Fibroblast of gingiva (primary cell): ENCODE data around the gene PBX4.

Experiments used
- DNase-seq: peaks from one replicate; pipeline ENCODE4 v3.0.0-alpha.2; 2011; ENCODE audit warnings: low read depth

The PBX4 gene

GRCh38 chr19:19649155-19649554, 30.7 kb upstream of the PBX4 start:
- DNase-seq = no peak

GRCh38 chr19:19647037-19647835, 28.7 kb upstream of the PBX4 start:
- no peak for DNase-seq

GRCh38 chr19:19645233-19645870, 26.9 kb upstream of the PBX4 start:
- no peak for DNase-seq

GRCh38 chr19:19644054-19644388, 25.5 kb upstream of the PBX4 start:
- DNase-seq = no peak

DNA sequence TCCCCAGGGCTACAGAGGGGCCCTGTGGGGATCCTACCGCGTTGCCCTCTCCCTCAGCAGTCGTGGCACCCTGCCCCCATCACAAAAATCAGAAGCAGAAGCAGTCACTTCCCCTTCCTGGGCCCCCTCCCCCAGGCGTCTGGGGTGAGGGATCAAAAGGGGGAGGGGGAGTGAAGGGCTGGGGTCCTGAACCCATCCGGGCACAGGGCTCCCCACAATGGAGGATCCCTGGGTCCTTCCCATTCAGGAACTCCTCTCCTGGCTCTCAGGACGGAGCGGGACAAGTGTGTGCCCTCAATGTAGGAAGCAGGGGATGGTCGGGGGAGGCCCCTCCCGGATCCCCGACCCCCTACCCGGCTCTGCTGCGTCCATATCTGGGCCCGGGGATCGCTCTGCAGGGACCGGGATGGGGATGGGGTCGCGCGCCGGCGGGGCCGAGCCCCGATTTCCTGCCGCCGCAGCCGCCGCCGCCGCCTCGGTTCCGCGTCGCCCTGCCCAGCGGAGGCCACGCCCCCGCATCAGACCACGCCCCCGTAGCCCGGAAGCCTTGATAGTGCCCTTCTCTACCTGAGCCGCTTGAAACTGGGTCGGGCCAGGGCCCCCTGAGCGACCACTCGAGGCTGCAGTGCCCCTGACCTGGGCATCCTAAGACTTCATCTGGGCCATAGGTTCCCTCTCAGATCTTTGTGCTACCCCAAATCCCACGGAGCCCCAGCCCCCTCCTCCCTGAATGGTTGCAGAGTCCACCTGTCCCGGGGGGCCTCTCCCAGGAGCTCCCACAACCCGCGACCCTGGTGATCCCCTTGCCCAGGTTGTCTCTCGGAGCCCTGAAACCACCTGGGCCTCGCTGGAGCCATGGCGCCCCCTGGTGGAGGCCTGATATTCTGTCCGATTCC, 24.9 kb upstream of the PBX4 start, which contains the start of gene GMIP:
GMIP (minus strand) TSS at position 500 of the 896 bp plus-strand sequence; CDS start at position 372, 128 bp downstream.
- DNase-seq = peak; percentile 31

DNA sequence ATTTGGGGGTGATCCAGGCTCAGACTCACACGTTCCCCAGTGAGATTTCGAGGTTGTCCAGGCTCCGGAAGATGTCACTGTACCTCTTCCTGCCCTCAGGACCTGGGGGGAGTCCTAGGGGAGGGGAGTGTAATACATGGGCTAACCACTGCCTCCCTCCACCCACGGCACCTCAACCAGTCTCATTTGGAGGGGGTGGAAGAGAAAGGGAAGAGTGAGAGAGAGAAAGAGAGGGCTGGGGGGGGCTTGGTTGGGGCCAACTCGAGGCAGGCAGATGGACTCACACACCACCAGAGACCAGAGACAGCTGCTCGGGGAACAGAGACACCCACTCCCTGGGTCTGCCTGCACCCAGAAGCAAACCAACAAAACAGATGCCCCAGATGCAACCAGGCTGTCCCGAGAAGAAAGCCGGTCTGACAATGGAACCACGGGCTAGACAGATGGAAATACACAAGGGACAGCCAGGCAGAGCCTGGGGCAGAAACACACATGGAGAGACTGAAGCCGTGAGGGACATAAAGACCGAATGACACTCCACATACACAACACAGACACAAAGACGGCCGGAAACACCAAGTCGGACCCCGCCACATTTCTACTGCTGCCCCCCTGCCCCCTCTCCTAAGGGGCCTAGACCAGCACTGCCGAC, 24.1 kb upstream of the PBX4 start:
- no peak for DNase-seq

DNA sequence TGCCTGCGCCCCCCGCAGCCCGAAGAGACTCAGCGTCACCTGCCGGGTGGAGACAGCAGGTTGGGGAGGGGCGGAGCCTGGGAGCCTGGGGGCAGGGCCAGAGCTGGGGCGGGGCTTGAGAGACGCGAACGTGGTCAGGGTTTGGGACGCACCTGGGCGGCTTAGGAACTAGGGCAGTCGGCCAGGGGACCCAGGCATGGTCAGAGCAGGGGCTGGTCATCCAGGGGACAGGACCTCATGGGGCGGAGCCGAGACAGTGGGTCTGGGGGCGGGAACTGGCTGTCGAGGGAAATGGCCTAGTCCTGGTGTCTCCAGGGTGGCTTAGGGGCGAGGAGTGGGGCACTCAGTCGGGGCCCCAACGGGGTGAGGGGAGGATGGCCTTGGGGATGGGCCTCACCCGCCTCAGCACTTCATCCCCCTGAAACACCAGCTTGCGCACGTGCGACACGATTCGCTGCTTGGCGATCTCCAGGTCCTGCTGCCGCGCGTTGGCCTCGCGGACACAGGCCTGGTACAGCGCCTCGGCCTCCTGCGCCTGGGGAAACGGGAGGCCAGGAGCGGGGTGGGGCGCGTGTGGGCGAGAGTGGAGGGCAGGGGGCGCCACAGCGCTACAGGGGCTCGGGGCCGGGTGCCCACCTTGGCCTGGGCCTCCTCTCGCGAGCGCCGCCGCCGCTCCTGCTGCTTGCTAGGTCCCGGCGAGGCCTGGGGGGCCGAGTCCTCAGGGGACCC, 19.2 kb upstream of the PBX4 start:
- no peak for DNase-seq

DNA sequence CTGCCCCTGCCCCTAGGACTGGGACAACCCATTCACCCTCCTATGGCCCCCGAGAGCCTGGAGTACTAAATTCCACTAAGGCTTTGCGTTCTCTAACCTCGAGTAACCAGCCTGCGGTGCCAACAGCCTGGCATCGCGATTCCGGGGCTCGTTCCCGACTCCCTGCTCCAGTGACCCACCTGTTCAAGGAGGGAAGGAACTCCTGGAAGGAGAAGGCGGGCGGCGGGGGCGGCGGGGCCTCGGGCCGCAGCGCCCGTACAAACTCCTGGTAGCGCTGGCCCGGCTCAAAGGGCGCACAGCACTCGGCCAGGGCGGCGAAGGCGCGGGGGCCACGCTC, 18.7 kb upstream of the PBX4 start:
- DNase-seq = no peak

DNA sequence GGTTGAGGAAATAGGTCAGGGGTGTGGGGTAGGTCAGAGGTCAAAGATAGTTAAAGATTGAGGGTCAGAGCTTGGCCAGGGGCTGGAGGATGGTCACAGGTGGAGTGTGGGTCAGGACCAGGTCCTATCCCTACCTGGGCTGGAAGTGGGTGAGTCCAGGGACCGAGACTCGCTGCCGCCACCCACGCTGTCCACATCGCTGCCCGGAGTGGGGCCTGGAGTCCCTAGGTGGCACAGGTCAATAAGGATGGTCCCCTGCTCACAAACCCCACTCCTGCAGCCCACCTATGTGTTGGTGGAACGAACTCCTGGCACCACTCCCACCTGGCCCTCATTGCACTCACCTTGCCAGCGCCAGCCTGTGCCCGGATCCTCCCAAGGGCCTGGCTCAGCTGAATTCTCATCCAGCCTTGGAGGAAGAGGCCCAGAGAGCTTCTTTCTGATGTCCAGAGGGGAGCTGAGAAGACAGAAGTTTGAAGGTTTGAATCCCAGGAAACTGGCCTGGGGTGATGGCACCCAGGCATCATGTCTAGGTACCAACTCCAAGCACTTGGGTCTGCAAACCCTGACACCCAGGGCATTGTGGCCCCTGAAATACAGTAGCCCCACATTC, 18.2 kb upstream of the PBX4 start:
- no peak for DNase-seq

DNA sequence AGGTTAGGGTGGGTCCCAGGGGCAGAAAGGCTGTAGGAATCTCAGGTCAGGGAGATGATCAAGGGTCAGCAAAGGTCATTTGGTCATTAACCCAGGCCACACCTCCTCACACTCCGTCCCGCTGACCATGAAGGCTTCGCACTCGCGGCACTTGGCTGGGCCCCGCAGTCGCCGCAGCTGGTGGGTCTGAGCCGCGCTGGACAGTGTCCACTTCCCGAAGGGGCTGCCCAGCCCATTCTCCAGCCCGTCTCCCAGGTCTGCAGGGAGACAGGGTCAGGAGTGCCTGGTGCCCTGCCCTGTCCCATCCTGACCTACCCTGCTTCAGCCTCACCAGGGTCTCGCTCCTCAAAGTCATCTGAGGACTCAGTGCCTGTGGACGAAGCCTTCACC, 16.8 kb upstream of the PBX4 start:
- no peak for DNase-seq

DNA sequence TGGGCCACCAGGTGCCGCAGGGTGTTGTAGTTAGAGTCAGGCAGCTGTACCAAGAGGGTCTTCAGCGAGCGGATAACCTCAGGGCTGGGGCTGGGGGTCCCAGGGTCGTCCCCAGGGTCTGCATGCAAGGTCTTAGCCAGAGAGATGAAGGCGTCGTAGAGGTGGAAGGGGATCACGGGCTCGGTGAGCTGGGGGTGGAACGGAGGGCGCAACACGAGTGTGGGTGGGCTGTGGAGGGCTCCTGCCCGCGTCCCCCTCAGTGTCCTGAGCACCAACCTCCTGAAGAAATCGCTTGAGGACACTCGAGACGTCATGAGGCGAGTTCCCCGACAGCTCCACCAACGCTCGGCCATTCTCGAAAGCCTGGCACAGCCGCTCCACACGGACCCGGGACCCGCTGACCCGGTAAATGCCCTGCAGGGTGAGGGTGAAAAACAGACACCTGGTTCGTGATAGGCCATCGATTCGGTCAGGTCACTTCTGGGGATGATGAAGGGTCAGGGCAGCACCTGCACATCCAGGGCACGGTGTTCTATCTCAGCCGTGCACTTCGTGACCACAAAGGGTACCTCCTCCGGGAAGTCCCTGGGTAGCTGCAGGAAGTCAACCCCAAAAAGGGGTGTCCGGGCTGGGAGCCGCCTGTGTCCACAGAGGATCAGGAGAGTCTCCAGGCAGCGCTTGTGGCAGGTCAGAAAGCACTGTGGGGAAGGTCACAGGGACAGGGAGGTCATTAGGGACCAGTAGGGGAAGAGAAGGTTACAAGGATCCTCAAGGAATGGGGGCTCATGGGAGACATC, 16.2 kb upstream of the PBX4 start:
- no peak for DNase-seq

- no peak for DNase-seq
Measured at GRCh38 chr19:19633711-19634515, 15.4 kb upstream of the PBX4 start.

DNA sequence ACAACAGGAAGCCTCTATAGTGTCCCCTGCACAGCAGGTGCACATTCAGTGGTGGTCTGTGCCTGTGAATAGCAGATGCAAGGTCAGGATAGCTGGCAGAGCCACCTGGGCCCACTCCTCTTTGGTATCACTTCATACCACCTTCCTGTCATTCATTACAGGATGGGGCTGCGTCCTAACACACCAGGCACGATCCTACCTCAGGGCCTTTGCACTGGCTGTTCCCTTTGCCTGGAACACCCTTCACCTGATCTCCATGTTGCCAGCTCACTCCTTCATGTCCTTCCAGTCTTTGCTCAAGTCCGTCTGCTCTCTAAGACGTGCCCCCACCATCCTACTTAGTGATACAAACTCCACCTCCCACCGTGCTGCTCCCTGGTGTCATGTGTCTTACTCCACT, 14.2 kb upstream of the PBX4 start:
- DNase-seq = no peak

- DNase-seq = no peak
Measured at GRCh38 chr19:19631346-19631745, 12.9 kb upstream of the PBX4 start.

- no peak for DNase-seq
Measured at GRCh38 chr19:19630426-19630825, 11.9 kb upstream of the PBX4 start.

DNA sequence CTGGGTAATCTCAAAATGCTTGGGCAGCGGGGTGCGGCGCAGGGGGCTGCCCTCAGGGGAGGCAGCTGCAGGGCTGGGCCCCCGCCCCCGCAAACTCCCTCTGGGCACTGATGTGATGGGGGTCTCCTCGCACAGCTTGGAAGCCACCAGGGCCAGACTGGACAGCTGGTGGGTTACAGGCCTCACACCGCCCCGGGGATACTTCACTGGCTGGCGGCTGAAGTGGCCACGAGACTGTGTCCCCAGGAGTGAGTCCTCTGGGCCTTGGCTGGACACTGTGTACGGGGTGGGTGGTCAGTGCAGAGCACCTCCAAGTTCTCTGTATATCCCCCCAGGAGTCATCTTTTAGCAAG, 11.6 kb upstream of the PBX4 start:
- no peak for DNase-seq

GRCh38 chr19:19628501-19629134, 10.1 kb upstream of the PBX4 start:
- DNase-seq = peak; percentile 26

GRCh38 chr19:19627621-19628500, 9.4 kb upstream of the PBX4 start, which contains the start of gene LPAR2:
LPAR2 (minus strand) TSS chr19:19628220; CDS start chr19:19627275, 945 bp downstream.
- DNase-seq = no peak
